SK-N-SH (cell line): ENCODE results near the gene NAT9.

Source experiments
- CTCF ChIP-seq: fragments of 200-600 bp; sonication (generic); IDR thresholded peaks from 2 replicates; pipeline ENCODE4 v1.6.1; 2017; ENCODE audit warnings: antibody characterized with exemption, mild to moderate bottlenecking, moderate library complexity
- EZH2phosphoT487 ChIP-seq: fragments of 200-600 bp; sonication (generic); IDR thresholded peaks from 2 replicates; pipeline ENCODE4 v1.6.1; 2017; ENCODE audit warnings: low read depth, mixed run types, mild to moderate bottlenecking, antibody characterized with exemption, moderate library complexity, borderline replicate concordance
- FOXM1 ChIP-seq: IDR thresholded peaks from 2 replicates; pipeline ENCODE4 v1.4.0; 2012; ENCODE audit warnings: low read depth, mild to moderate bottlenecking
- POLR2AphosphoS5 ChIP-seq: IDR thresholded peaks from 2 replicates; pipeline ENCODE4 v1.6.1; 2012; ENCODE audit warnings: low read depth, low read length
- RCOR1 ChIP-seq: fragments of 150-350 bp; IDR thresholded peaks from 2 replicates; pipeline ENCODE4 v1.6.1; 2017; ENCODE audit warnings: antibody characterized with exemption, low read length
- REST ChIP-seq: IDR thresholded peaks from 2 replicates; pipeline ENCODE4 v1.6.1; 2012; ENCODE audit warnings: mild to moderate bottlenecking, low read depth, low read length, moderate library complexity
- TAF1 ChIP-seq: IDR thresholded peaks from 2 replicates; pipeline ENCODE4 v1.6.1; 2012; ENCODE audit warnings: low read depth, mild to moderate bottlenecking, low read length, moderate library complexity, borderline replicate concordance
- USF2 ChIP-seq: fragments of 150-350 bp; IDR thresholded peaks from 2 replicates; pipeline ENCODE4 v1.6.1; 2017; ENCODE audit warnings: antibody characterized with exemption, low read length, low read depth, borderline replicate concordance
- YY1 ChIP-seq: IDR thresholded peaks from 2 replicates; pipeline ENCODE4 v1.4.0; 2012; ENCODE audit warnings: low read depth, mild to moderate bottlenecking
- TF ChIP-seq, protein P1 (sequence below): IDR thresholded peaks from 2 replicates; pipeline ENCODE4; 2012

DNA sequence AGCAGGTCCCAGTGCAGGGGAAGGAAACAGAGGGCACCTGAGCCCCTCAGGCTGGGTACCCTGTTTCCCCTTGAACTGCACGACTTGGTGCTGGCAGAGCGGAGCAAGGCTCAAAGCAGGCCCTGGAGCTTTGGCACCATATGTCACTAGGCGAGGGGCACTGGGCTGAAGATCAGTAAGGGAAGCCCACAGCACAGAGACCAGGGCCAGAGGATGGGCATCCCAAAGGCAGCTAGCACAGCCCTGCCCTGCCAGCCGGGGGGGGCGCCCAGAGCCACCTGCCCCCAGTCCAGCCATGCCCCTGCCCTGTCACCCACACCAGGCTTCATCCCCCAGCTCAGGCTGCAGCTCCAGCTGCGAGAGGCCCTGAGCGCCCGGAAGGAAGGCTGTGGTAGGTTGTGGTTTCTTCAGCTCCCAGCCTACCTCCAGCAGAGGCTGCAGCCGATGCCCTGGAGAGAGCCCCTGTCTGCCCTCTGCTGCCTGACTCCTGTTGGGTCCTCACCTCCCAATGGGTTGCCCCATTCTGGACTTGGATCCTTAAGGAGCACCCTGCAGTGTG, 16.8 kb downstream of the NAT9 start:
- TF ChIP-seq CTCF: no peak
- no peak for TF ChIP-seq YY1
- TF ChIP-seq, protein P1, sequence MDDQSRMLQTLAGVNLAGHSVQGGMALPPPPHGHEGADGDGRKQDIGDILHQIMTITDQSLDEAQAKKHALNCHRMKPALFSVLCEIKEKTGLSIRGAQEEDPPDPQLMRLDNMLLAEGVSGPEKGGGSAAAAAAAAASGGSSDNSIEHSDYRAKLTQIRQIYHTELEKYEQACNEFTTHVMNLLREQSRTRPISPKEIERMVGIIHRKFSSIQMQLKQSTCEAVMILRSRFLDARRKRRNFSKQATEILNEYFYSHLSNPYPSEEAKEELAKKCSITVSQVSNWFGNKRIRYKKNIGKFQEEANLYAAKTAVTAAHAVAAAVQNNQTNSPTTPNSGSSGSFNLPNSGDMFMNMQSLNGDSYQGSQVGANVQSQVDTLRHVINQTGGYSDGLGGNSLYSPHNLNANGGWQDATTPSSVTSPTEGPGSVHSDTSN: no peak
- TF ChIP-seq TAF1: no peak
- no peak for TF ChIP-seq RCOR1
- no peak for TF ChIP-seq FOXM1
- no peak for TF ChIP-seq USF2
- no peak for TF ChIP-seq POLR2AphosphoS5
- no peak for TF ChIP-seq REST
- no peak for TF ChIP-seq EZH2phosphoT487
